GM18907 (cell line): Measurements from ENCODE around the gene PRPF6.
"Not testable (repeated sequence)": the region's sequence is repeated elsewhere in the genome, so short reads cannot be mapped to it uniquely, and the experiment has no call there.

Source experiments
- ATAC-seq: cut with Tn5 transposase; IDR thresholded peaks from one replicate; pipeline ENCODE4 v1.9.1; 2021; ENCODE audit warnings: mild to moderate bottlenecking, moderate library complexity; ENCODE audit not compliant: unreplicated experiment

PRPF6 gene

DNA sequence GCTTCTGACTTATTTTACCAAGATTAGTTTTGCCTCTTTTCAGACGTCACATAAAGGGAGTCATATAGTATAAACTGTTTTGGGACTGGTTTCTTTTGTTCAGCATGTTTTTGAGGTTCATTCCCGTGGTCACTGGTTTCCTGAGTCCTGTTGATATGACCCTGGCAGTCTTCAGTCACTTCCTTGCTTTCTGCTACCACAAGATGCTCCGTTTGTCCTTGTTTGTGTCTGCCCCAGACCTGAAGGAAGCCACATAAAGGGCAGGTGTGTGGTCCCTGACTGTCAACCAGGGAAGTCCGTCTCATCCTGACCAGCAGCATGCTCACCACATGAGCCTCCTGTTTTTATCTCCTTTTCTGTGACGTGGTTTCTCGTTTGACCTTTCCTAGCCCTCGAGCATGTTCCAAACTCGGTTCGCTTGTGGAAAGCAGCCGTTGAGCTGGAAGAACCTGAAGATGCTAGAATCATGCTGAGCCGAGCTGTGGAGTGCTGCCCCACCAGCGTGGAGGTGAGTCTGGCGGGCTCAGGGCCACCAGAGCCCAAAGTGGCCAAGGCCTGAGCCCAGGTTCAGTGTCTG is 29.0 kb downstream of the PRPF6 start:
- ATAC-seq, result no peak

GRCh38 chr20:64010711-64011237 is 29.8 kb downstream of the PRPF6 start:
- ATAC-seq, result no peak

GRCh38 chr20:64011366-64011779 is 30.4 kb downstream of the PRPF6 start:
- ATAC-seq, result no peak

DNA sequence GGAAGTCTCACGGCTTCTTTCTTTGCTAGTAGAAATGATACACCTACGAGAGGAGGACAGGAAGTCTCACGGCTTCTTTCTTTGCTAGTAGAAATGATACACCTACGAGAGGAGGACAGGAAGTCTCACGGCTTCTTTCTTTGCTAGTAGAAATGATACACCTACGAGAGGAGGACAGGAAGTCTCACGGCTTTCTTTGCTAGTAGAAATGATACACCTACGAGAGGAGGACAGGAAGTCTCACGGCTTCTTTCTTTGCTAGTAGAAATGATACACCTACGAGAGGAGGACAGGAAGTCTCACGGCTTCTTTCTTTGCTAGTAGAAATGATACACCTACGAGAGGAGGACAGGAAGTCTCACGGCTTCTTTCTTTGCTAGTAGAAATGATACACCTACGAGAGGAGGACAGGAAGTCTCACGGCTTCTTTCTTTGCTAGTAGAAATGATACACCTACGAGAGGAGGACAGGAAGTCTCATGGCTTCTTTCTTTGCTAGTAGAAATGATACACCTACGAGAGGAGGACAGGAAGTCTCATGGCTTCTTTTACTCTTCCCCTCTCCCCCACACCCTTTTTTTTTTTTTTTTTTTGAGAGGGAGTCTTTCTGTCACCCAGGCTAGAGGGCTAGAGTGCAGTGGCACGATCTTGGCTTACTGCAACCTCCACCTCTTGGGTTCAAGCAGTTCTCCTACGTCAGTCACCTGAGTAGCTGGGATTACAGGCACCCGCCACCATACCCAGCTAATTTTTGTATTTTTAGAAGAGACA is 31.6 kb downstream of the PRPF6 start:
- not testable (repeated sequence) for ATAC-seq

GRCh38 chr20:64015635-64016034 is 34.7 kb downstream of the PRPF6 start:
- no peak for ATAC-seq

DNA sequence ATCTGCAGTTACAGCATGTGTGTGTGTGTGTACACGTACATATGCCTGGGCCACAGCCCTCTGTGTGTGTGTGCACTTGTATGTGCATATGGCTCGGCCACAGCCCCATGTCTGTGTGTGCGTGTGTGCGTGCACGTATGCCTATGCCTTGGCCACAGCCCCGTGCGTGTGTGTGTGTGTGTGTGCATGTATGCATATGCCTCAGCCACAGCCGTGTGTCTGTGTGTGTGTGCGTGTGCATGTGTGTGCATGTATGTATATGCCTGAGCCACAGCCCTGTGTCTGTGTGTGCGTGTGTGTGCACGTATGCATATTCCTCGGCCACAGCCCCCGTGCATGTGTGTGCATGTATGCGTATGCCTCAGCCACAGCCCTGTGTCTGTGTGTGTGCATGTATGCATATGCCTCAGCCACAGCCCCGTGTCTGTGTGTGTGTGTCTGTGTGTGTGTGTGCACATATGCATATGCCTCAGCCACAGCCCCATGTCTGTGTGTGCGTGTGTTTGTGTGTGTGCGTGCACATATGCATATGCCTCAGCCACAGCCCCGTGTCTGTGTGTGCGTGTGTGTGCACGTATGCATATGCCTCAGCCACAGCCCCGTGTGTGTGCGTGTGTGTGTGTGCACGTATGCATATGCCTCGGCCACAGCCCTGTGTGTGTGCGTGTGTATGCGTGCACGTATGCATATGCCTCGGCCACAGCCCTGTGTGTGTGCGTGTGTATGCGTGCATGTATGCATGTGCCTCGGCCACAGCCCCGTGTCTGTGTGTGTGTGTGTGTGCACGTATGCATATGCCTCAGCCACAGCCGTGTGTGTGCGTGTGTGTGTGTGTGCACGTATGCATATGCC is 40.4 kb downstream of the PRPF6 start:
- no peak for ATAC-seq

- no peak for ATAC-seq
Observed at GRCh38 chr20:64022671-64023360, 41.9 kb downstream of the PRPF6 start.

DNA sequence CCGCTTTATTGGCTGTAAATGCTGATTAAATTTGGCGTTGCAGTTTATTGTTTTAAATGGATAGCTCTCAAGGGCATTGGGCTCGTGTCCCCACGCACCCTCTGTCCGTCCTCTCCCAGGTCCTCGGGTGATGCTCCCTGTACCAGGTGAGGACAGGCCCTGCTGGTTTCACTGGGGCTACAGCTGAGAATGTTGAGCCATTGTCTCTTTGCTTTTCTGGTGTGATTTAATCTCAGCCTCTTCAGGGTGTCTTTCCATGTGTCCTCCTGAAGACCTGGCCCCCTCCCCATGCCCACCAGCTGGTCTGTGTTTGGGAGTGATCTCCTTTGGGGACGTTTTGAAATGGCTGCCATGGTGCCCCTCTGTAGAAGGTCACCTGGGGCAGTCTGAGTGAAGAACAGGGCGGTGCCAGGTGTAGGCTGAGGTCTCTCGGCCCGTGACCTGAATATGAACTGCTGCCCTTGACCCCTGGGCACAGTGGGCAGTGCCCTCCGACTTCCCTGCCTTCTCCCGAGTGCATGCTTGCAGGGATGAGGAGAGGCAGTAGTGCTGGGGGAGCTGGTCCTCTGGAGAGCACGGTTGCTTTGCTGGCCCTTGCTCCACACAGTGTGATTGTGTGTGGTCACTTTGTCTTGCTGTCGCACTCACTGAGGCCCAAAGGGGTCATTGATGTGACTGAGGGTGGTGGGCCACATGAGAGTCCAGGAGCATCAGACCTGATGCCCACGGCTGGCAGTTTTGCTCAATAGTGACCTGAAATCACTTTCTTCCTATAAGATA is 42.6 kb downstream of the PRPF6 start:
- ATAC-seq, result no peak

GRCh38 chr20:64024141-64024990 is 43.4 kb downstream of the PRPF6 start:
- ATAC-seq, result no peak

GRCh38 chr20:64025101-64025825 is 44.3 kb downstream of the PRPF6 start:
- no peak for ATAC-seq

DNA sequence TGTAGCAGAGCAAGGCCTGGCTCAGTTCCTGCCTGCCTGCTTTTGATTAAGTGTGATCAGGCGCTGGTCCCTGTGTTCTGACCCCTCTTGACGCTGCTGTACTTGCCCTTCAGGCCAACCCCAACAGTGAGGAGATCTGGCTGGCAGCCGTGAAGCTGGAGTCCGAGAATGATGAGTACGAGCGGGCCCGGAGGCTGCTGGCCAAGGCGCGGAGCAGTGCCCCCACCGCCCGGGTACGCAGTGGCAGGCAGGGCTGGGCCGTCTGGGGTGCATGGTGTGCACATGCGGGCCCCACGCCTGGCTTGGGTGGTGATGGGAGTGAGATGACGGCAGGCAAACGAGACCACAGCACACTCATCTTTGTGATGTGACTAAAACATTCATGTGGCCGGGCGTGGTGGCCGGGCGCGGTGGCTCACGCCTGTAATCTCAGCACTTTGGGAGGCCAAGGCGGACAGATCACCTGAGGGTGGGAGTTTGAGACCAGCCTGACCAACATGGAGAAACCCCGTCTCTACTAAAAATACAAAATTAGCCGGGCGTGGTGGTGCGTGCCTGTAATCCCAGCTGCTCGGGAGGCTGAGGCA is 45.0 kb downstream of the PRPF6 start:
- ATAC-seq, result no peak

- ATAC-seq, result no peak
Observed at GRCh38 chr20:64027981-64028685, 47.2 kb downstream of the PRPF6 start.

DNA sequence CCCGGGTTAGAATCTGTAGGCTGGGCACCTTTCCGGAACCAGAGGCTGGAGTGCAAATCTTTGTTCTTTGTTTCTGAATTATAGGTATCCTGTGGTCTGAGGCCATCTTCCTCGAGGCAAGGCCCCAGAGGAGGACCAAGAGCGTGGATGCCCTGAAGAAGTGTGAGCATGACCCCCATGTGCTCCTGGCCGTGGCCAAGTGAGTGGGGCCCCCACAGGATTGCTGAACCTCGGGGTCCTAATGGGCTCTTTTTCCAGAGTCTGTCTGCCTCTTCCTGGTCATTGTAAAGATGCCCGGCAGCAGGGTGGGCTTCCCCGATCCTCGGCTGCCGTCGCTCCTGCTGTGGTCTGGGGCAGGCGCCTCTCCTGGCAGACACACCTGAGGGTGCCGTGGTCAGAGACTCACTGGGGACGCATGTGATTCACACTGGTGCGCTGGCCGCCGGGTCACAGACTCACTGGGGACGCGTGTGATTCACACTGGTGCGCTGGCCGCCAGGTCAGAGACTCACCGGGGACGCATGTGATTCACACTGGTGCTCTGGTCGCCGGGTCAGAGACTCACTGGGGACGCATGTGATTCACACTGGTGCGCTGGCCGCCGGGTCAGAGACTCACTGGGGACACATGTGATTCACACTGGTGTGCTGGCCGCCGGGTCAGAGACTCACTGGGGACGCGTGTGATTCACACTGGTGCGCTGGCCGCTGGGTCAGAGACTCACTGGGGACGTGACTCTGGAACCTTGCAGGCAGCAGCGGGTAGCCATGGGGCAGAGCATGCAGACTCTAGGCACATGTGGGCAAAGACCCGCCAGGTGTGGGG is 48.6 kb downstream of the PRPF6 start:
- no peak for ATAC-seq

DNA sequence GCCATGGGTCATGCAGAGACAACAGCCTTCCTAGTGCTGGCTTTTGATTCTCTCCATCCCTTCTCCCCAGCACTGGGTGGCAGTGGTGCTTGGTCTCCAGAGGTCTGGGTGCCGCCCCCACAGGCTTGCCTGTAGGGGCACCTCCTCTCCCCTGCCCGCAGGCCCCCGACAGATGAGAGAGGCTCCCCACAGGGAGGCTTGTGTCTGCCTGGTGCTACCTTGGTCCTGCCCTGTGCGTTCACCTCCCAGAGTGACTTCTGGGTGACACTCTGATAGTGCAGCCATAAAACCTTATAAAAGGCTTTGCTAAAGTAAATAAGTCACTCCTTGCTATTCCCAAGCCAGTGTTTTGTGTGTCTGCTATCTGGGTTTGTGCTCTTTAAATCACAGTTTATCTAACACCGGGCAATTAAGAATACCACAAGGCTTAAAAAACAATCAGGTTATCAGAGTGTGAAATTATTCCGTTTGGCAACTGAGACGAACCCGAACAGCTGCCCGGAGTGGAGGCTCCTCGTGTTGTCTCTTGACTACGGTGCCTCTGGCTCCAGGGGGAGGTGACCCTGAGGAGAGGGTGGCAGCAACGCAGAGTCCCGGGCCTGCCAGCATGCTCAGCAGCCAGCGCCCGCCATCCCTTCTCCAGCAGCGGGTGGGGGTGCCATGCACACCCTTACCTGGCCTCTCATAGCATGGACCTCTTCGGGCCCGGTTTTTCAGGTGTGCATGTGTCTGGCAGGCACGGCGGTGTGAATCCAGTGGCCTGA is 49.6 kb downstream of the PRPF6 start:
- ATAC-seq, result no peak

GRCh38 chr20:64031822-64032314 is 50.9 kb downstream of the PRPF6 start:
- no peak for ATAC-seq
